Astrocyte of the spinal cord (primary cell): ENCODE results near the gene CSGALNACT2.
"Not testable (repeated sequence)": the region's sequence is repeated elsewhere in the genome, so short reads cannot be mapped to it uniquely, and the experiment has no call there.

Experiments
- DNase-seq: peaks from one replicate; pipeline ENCODE4 v3.0.0; 2011; ENCODE audit warnings: low read depth, low spot score
- H3K4me3 ChIP-seq: 2 replicates; pipeline ENCODE4 v1.5.1; 2011; ENCODE audit warnings: low read depth, mild to moderate bottlenecking, low read length, moderate library complexity
- CTCF ChIP-seq: IDR thresholded peaks from 2 replicates; pipeline ENCODE4 v1.5.1; 2012; ENCODE audit warnings: low read depth, mild to moderate bottlenecking, low read length, inconsistent platforms
- in situ Hi-C: cut with HindIII; loops from 2 replicates; pipeline ENCODE4 v1.10.0; 2017; ENCODE audit warnings: low sequenced_read_pairs

Gene CSGALNACT2

DNA sequence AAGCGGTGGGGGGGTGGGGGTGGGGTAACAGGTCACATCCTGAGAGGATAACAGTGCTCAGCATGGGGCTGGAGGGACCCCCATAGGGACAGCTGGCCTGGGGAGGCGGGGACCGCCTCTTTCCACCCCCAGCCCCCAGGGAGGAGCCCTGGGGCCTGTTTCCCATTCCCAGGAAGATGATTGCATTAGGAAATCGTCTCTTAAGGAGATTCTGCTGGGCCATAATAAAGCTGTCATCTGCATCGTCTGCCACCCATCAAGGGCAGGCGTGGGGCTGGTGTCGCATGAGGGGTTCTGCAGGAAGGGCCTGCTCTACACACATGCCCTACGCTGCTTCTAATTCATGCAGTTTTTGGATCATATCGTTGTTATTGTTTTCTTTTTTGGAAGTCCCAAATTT is 44.2 kb upstream of the CSGALNACT2 start:
- DNase-seq, result no peak
- in situ Hi-C loops, result no loop called here
- TF ChIP-seq CTCF, result no peak
- no peak overlapping the region for H3K4me3 ChIP-seq

DNA sequence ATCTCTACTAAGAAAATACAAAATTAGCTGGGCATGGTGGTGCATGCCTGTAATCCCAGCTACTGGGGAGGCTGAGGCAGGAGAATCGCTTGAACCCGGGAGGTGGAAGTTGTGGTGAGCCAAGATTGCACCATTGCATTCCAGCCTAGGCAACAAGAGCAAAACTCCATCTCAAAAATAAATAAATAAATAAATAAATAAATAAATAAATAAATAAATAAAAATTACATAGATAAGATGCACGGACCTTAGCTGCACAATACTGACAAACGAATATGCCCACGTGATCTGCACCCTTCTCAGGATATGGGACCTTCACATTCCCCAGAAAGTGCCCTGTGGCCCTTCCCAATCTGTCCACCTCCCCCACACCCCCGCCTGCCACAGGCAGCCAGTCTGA is 38.9 kb upstream of the CSGALNACT2 start:
- in situ Hi-C loops, DNase-seq, H3K4me3 ChIP-seq: not testable (repeated sequence)

GRCh38 chr10:43099928-43100327 is 38.3 kb upstream of the CSGALNACT2 start:
- TF ChIP-seq CTCF, result no peak
- no peak overlapping the region for H3K4me3 ChIP-seq
- in situ Hi-C loops, result no loop called here
- DNase-seq, result no peak

DNA sequence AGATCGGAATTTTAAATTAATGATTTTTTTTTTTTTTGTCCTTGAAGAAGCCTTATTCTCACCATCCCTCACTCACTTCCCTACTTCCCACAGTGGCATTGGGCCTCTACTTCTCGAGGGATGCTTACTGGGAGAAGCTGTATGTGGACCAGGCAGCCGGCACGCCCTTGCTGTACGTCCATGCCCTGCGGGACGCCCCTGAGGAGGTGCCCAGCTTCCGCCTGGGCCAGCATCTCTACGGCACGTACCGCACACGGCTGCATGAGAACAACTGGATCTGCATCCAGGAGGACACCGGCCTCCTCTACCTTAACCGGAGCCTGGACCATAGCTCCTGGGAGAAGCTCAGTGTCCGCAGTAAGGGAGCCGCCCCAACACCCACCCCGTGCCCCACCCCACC is 37.9 kb upstream of the CSGALNACT2 start:
- H3K4me3 ChIP-seq, result no peak overlapping the region
- no peak for TF ChIP-seq CTCF
- no peak for DNase-seq
- in situ Hi-C loops, result no loop called here

- no peak for TF ChIP-seq CTCF
- no peak overlapping the region for H3K4me3 ChIP-seq
- no peak for DNase-seq
- in situ Hi-C loops, result no loop called here
Measured at GRCh38 chr10:43102063-43102828, 36.0 kb upstream of the CSGALNACT2 start.

- peak; percentile 78 for DNase-seq
- peak overlapping the region; percentile 42 for H3K4me3 ChIP-seq
- in situ Hi-C loops, result no loop called here
- TF ChIP-seq CTCF, result peak; percentile 91
Measured at GRCh38 chr10:43105102-43105955, 32.9 kb upstream of the CSGALNACT2 start.

DNA sequence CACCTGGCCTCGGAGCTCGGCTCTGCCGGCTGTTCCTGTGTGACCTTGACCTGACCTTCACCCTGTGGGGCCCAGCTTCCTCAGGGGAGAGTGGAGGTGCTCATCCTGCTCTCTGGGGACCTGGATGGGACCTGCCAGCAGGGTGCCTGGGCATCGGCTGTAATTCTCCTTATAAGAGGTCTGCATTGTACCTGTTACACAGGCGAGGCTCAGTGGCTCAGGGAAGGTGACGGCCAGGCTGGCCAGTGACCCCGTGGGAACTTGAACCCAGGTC is 32.4 kb upstream of the CSGALNACT2 start:
- no peak overlapping the region for H3K4me3 ChIP-seq
- no peak for DNase-seq
- in situ Hi-C loops, result no loop called here
- TF ChIP-seq CTCF, result no peak
